SU-DHL-6 (cell line): ENCODE results near the gene SYNGR2.

Experiments
- H2AFZ ChIP-seq: fragments of 200-600 bp; sonication (generic); 2 replicates; pipeline ENCODE4 v1.6.1; 2014; ENCODE audit warnings: low read depth, mild to moderate bottlenecking, moderate library complexity, mixed read lengths, antibody characterized with exemption, low read length; ENCODE audit not compliant: severe bottlenecking
- H3F3A ChIP-seq: fragments of 200-600 bp; shearing (Covaris generic); 2 replicates; pipeline ENCODE4 v1.6.0; 2016; ENCODE audit warnings: antibody characterized with exemption, mild to moderate bottlenecking; ENCODE audit not compliant: insufficient read depth
- H3K27ac ChIP-seq: fragments of 200-600 bp; sonication (generic); 2 replicates; pipeline ENCODE4 v1.5.1; 2016; ENCODE audit warnings: low read depth, mild to moderate bottlenecking, low read length, moderate library complexity, mixed read lengths
- H3K27me3 ChIP-seq: fragments of 200-600 bp; sonication (generic), shearing (Covaris generic); 2 replicates; pipeline ENCODE4 v1.6.0; 2014; ENCODE audit warnings: mild to moderate bottlenecking, low read length
- H3K36me3 ChIP-seq: fragments of 200-600 bp; sonication (generic); 2 replicates; pipeline ENCODE4 v1.6.1; 2014; ENCODE audit warnings: mild to moderate bottlenecking, low read length, mixed read lengths
- H3K4me2 ChIP-seq: fragments of 300-600, 200-600 bp; shearing (Covaris generic), sonication (generic); 2 replicates; pipeline ENCODE4 v1.6.0; 2014; ENCODE audit warnings: low read length, low read depth, mild to moderate bottlenecking; ENCODE audit not compliant: poor library complexity, severe bottlenecking
- H3K4me3 ChIP-seq: fragments of 200-600 bp; sonication (generic); 2 replicates; pipeline ENCODE4 v1.5.1; 2014; ENCODE audit warnings: antibody characterized with exemption, low read length, mild to moderate bottlenecking, mixed read lengths; ENCODE audit not compliant: insufficient read depth, poor library complexity, severe bottlenecking
- H3K79me2 ChIP-seq: fragments of 200-600 bp; sonication (generic); 2 replicates; pipeline ENCODE4 v1.6.1; 2014; ENCODE audit warnings: mild to moderate bottlenecking, low read length, moderate library complexity; ENCODE audit not compliant: insufficient read depth
- H3K9ac ChIP-seq: fragments of 200-600 bp; sonication (generic); 2 replicates; pipeline ENCODE4 v1.7.0; 2014; ENCODE audit warnings: mild to moderate bottlenecking, low read length
- H3K9me2 ChIP-seq: fragments of 200-600 bp; sonication (generic); replicated peaks from 2 replicates; pipeline ENCODE4 v1.6.1; 2014; ENCODE audit warnings: low read length; ENCODE audit not compliant: insufficient read depth
- H3K9me3 ChIP-seq: fragments of 200-600 bp; sonication (generic); 2 replicates; pipeline ENCODE4 v1.6.1; 2014; ENCODE audit warnings: low read length, mixed read lengths; ENCODE audit not compliant: insufficient read depth
- H4K20me1 ChIP-seq: fragments of 200-600 bp; sonication (generic); 2 replicates; pipeline ENCODE4 v1.6.1; 2014; ENCODE audit warnings: low read depth, mild to moderate bottlenecking, antibody characterized with exemption, low read length, moderate library complexity, mixed read lengths
- CTCF ChIP-seq: fragments of 200-600 bp; sonication (generic); IDR thresholded peaks from one replicate; pipeline ENCODE4 v1.5.1; 2017; ENCODE audit warnings: antibody characterized with exemption, mild to moderate bottlenecking, low read length, moderate library complexity; ENCODE audit not compliant: insufficient read depth, poor library complexity, severe bottlenecking
- EZH2phosphoT487 ChIP-seq: fragments of 200-600 bp; sonication (generic), shearing (Covaris generic); conservative IDR thresholded peaks from 2 replicates; pipeline ENCODE4 v1.6.1; 2018; ENCODE audit warnings: mild to moderate bottlenecking, antibody characterized with exemption, low read length, moderate library complexity, mixed read lengths

Gene SYNGR2

GRCh38 chr17:78208486-78208885, 40.1 kb downstream of the SYNGR2 start:
- Histone ChIP-seq H3K36me3 (no peaks in the 10 kb centered on the region), H3F3A (no peaks in the 10 kb centered on the region), H2AFZ (no peak overlapping the region), H3K79me2 (no peaks in the 10 kb centered on the region), H4K20me1 (no peaks in the 10 kb centered on the region), H3K4me2 (no peak overlapping the region), H3K9me2 (no peaks in the 10 kb centered on the region), H3K4me3 (no peak overlapping the region), H3K27me3 (no peaks in the 10 kb centered on the region), H3K27ac (no peak overlapping the region), H3K9ac (no peak overlapping the region), H3K9me3 (no peaks in the 10 kb centered on the region)
- TF ChIP-seq EZH2phosphoT487 (no peak), CTCF (no peak)

GRCh38 chr17:78210111-78210510, 41.7 kb downstream of the SYNGR2 start:
- Histone ChIP-seq H2AFZ (no peak overlapping the region), H3K27ac (no peak overlapping the region), H3K27me3 (no peaks in the 10 kb centered on the region), H3F3A (no peaks in the 10 kb centered on the region), H3K9me2 (no peaks in the 10 kb centered on the region), H3K4me3 (no peak overlapping the region), H3K36me3 (no peaks in the 10 kb centered on the region), H3K79me2 (peaks cover 10% of the 10 kb centered on the region), H4K20me1 (no peaks in the 10 kb centered on the region), H3K9me3 (no peaks in the 10 kb centered on the region), H3K4me2 (no peak overlapping the region), H3K9ac (no peak overlapping the region)
- TF ChIP-seq EZH2phosphoT487, result no peak
- TF ChIP-seq CTCF, result no peak

GRCh38 chr17:78211032-78211431, 42.7 kb downstream of the SYNGR2 start:
- no peaks in the 10 kb centered on the region for H3K27me3 ChIP-seq
- TF ChIP-seq EZH2phosphoT487, result no peak
- no peak for TF ChIP-seq CTCF
- H3K4me2 ChIP-seq, result no peak overlapping the region
- no peaks in the 10 kb centered on the region for H4K20me1 ChIP-seq
- H3F3A ChIP-seq, result no peaks in the 10 kb centered on the region
- H3K9me3 ChIP-seq, result no peaks in the 10 kb centered on the region
- H3K4me3 ChIP-seq, result no peak overlapping the region
- no peaks in the 10 kb centered on the region for H3K9me2 ChIP-seq
- peaks cover 19% of the 10 kb centered on the region for H3K79me2 ChIP-seq
- no peak overlapping the region for H2AFZ ChIP-seq
- H3K36me3 ChIP-seq, result no peaks in the 10 kb centered on the region
- no peak overlapping the region for H3K9ac ChIP-seq
- no peak overlapping the region for H3K27ac ChIP-seq
